G401 (cell line): ENCODE measurements around the gene TNNT1. TPM values are rescaled to one million over a fixed set of nuclear protein-coding genes. Genes with fewer than 3 reads are reported as not detected.

ENCODE experiments used
- total RNA-seq: library from RNA; depleted of rRNA; stranded (reverse); fragments of >200 nt; shearing (Covaris generic); gene quantifications from 2 replicates; pipeline ENCODE4 v1.2.3, GENCODE V29; 2014; rRNA removed

Gene TNNT1
- total RNA-seq, 1 experiment from 2014 or later: 423 TPM

Other genes starting within 250 kb of the TNNT1 start
- gene NCR1, start 243.1 kb downstream of the TNNT1 start, total RNA-seq: not detected in 2 replicates
- gene NLRP7, start 201.7 kb downstream of the TNNT1 start, total RNA-seq: not detected in 2 replicates
- not detected in 2 replicates for gene NLRP2, start 182.8 kb downstream of the TNNT1 start, total RNA-seq
- not detected in 2 replicates for gene GP6, start 110.9 kb downstream of the TNNT1 start, total RNA-seq
- gene RDH13, start 86.1 kb downstream of the TNNT1 start, total RNA-seq: 31.4 and 38.9 TPM in 2 replicates
- 9.7 and 11.7 TPM in 2 replicates for gene EPS8L1, start 73.3 kb downstream of the TNNT1 start, total RNA-seq
- gene PPP1R12C, start 31.6 kb downstream of the TNNT1 start, total RNA-seq: 77.4 and 81.7 TPM in 2 replicates
- 13.5 and 25.2 TPM in 2 replicates for gene TNNI3, start 8.5 kb upstream of the TNNT1 start, total RNA-seq
- 25.2 and 37.7 TPM in 2 replicates for gene DNAAF3, start 17.4 kb upstream of the TNNT1 start, total RNA-seq
- 0.85 and 1.2 TPM in 2 replicates for gene SYT5, start 31.1 kb upstream of the TNNT1 start, total RNA-seq
- gene PTPRH, start 60.3 kb upstream of the TNNT1 start, total RNA-seq: 5.2 and 20.7 TPM in 2 replicates
- gene TMEM86B, start 79.6 kb upstream of the TNNT1 start, total RNA-seq: 0.62 and 1.5 TPM in 2 replicates
- 104 and 109 TPM in 2 replicates for gene PPP6R1, start 109.8 kb upstream of the TNNT1 start, total RNA-seq
- gene HSPBP1, start 130.9 kb upstream of the TNNT1 start, total RNA-seq: 74.4 and 89.1 TPM in 2 replicates
- gene BRSK1, start 134.8 kb upstream of the TNNT1 start, total RNA-seq: 8.9 and 18.3 TPM in 2 replicates
- 1.9 TPM in 1 of 2 replicates, not detected in the other for gene TMEM150B, start 176.1 kb upstream of the TNNT1 start, total RNA-seq
- 17.7 and 20.8 TPM in 2 replicates for gene KMT5C, start 190.7 kb upstream of the TNNT1 start, total RNA-seq
- 5.8 TPM in 2 replicates for gene COX6B2, start 205.5 kb upstream of the TNNT1 start, total RNA-seq
- gene GARIN5B, start 214.1 kb upstream of the TNNT1 start, total RNA-seq: not detected in 2 replicates
- gene IL11, start 221.3 kb upstream of the TNNT1 start, total RNA-seq: 6.5 and 8.4 TPM in 2 replicates
- 4.0 and 14.0 TPM in 2 replicates for gene TMEM190, start 227.6 kb upstream of the TNNT1 start, total RNA-seq
- 0.55 TPM in 1 of 2 replicates, not detected in the other for gene TMEM238, start 235.1 kb upstream of the TNNT1 start, total RNA-seq
- gene RPL28, start 236.7 kb upstream of the TNNT1 start, total RNA-seq: 236 and 319 TPM in 2 replicates